Activated CD8-positive, alpha-beta memory T cell treated with anti-CD3 and anti-CD28 coated beads for 36 hours (primary cell): ENCODE measurements around the gene ALDH16A1. TPM values are rescaled to one million over a fixed set of nuclear protein-coding genes. Genes with fewer than 3 reads are reported as not detected.
"Not testable (repeated sequence)": the region's sequence is repeated elsewhere in the genome, so short reads cannot be mapped to it uniquely, and the experiment has no call there.

ENCODE experiments used
- CTCF ChIA-PET: fragments of 350-600 bp; sonication (Branson Sonifier 250); formaldehyde crosslinking; loops from one replicate; lab custom pipeline; 2021; ENCODE audit warnings: antibody characterized with exemption; lab: Charles Lee
- POLR2A ChIA-PET: fragments of 350-600 bp; sonication (Branson Sonifier 250); formaldehyde crosslinking; loops from one replicate; lab custom pipeline; 2021; ENCODE audit warnings: antibody characterized with exemption; lab: Charles Lee
- total RNA-seq, 2 experiments: library from RNA; stranded (reverse); gene quantifications; one replicate each; pipeline ENCODE4 v1.2.3, GENCODE V29; 2021

ALDH16A1 gene
- total RNA-seq, 2 experiments from 2014 or later: 38.4 to 38.5 TPM

- POLR2A ChIA-PET: interaction anchor here (0.6 kb wide), 1 partner anchor 108 kb away, joined by 3 read pairs; no protein-coding TSS in a partner anchor
- CTCF ChIA-PET: interaction anchor here (0.9 kb wide), 1 partner anchor 56 kb away, joined by 4 read pairs; no protein-coding TSS in a partner anchor
Observed at GRCh38 chr19:49447485-49448431, 5.3 kb upstream of the ALDH16A1 start.

GRCh38 chr19:49448432-49448786, 4.6 kb upstream of the ALDH16A1 start:
- ChIA-PET CTCF (interaction anchor here (0.7 to 2.1 kb wide), 2 partner anchors 22 to 76 kb away, joined by 3 to 7 read pairs; no protein-coding TSS in a partner anchor), POLR2A (interaction anchor here (0.6 kb wide), 1 partner anchor 108 kb away, joined by 3 read pairs; no protein-coding TSS in a partner anchor)

- POLR2A ChIA-PET: interaction anchor here (1.3 to 1.6 kb wide), 2 partner anchors 22 to 37 kb away, joined by 3 to 5 read pairs; partner anchors contain the start of gene RPL13A
- CTCF ChIA-PET: interaction anchor here (1.7 to 5.0 kb wide), 3 partner anchors 20 to 26 kb away, joined by 4 to 21 read pairs (median 7); partner anchors contain the start of gene FLT3LG
Observed at GRCh38 chr19:49450405-49450804, 2.6 kb upstream of the ALDH16A1 start.

- POLR2A ChIA-PET: interaction anchor here (0.5 to 1.6 kb wide), 9 partner anchors 9 to 1423 kb away, joined by 3 to 5 read pairs (median 3); partner anchors contain the start of gene RPL13A
- CTCF ChIA-PET: interaction anchor here (0.6 to 5.0 kb wide), 7 partner anchors 18 to 95 kb away, joined by 3 to 21 read pairs (median 4); partner anchors contain the start of gene FLT3LG
Observed at GRCh38 chr19:49451430-49452181, 1.4 kb upstream of the ALDH16A1 start, which contains the start of gene PIH1D1. Gene PIH1D1 (minus strand): TSS chr19:49451814. CDS start chr19:49451574, 240 bp downstream.

- ChIA-PET POLR2A (interaction anchor here (0.6 to 1.8 kb wide), 5 partner anchors 13 to 42 kb away, joined by 3 to 5 read pairs (median 4); partner anchors contain the start of gene FLT3LG), CTCF (interaction anchor here (1.6 to 5.0 kb wide), 6 partner anchors 9 to 22 kb away, joined by 5 to 21 read pairs (median 8); partner anchors contain the start of gene FLT3LG)
Observed at GRCh38 chr19:49453757-49454240, 774 bp downstream of the ALDH16A1 start.

- ChIA-PET CTCF (interaction anchor here (1.0 to 2.0 kb wide), 2 partner anchors 10 to 17 kb away, joined by 3 to 7 read pairs; no protein-coding TSS in a partner anchor), POLR2A (interaction anchor here (0.6 to 1.2 kb wide), 3 partner anchors 11 to 134 kb away, joined by 4 to 6 read pairs (median 4); partner anchors contain the start of gene RCN3)
Observed at GRCh38 chr19:49455773-49456172, 2.7 kb downstream of the ALDH16A1 start.

- ChIA-PET CTCF (no interaction called here), POLR2A (interaction anchor here (0.6 kb wide), 1 partner anchor 12 kb away, joined by 6 read pairs; no protein-coding TSS in a partner anchor)
Observed at GRCh38 chr19:49456326-49456725, 3.3 kb downstream of the ALDH16A1 start.

GRCh38 chr19:49458567-49458903, 5.5 kb downstream of the ALDH16A1 start:
- ChIA-PET POLR2A (interaction anchor here (0.5 to 0.7 kb wide), 2 partner anchors 13 to 17 kb away, joined by 3 to 6 read pairs; no protein-coding TSS in a partner anchor), CTCF (interaction anchor here (0.8 to 2.4 kb wide), 3 partner anchors 14 to 18 kb away, joined by 3 to 8 read pairs (median 7); partner anchors contain the start of gene FLT3LG)

- POLR2A ChIA-PET: interaction anchor here (0.5 kb wide), 1 partner anchor 16 kb away, joined by 4 read pairs; no protein-coding TSS in a partner anchor
- CTCF ChIA-PET: interaction anchor here (1.5 to 2.4 kb wide), 2 partner anchors 11 to 17 kb away, joined by 6 to 8 read pairs; no protein-coding TSS in a partner anchor
Observed at GRCh38 chr19:49459388-49459787, 6.4 kb downstream of the ALDH16A1 start.

- POLR2A ChIA-PET: not testable (repeated sequence)
- CTCF ChIA-PET: interaction anchor here (0.6 to 1.4 kb wide), 2 partner anchors 15 to 374 kb away, joined by 4 to 7 read pairs; no protein-coding TSS in a partner anchor
Observed at GRCh38 chr19:49461130-49461529, 8.1 kb downstream of the ALDH16A1 start.

- ChIA-PET POLR2A (no interaction called here), CTCF (interaction anchor here (0.6 to 1.4 kb wide), 2 partner anchors 15 to 375 kb away, joined by 4 to 7 read pairs; no protein-coding TSS in a partner anchor)
Observed at GRCh38 chr19:49461656-49462055, 8.6 kb downstream of the ALDH16A1 start.

- CTCF ChIA-PET: no interaction called here
- POLR2A ChIA-PET: no interaction called here
Observed at GRCh38 chr19:49462492-49462891, 9.5 kb downstream of the ALDH16A1 start.

- ChIA-PET CTCF (interaction anchor here (2.4 kb wide), 1 partner anchor 9 kb away, joined by 7 read pairs; no protein-coding TSS in a partner anchor), POLR2A (no interaction called here)
Observed at GRCh38 chr19:49463960-49464740, 11.1 kb downstream of the ALDH16A1 start.

- ChIA-PET CTCF (interaction anchor here (2.4 kb wide), 1 partner anchor 11 kb away, joined by 7 read pairs; no protein-coding TSS in a partner anchor), POLR2A (no interaction called here)
Observed at GRCh38 chr19:49465371-49465770, 12.3 kb downstream of the ALDH16A1 start.

GRCh38 chr19:49468199-49468598, 15.2 kb downstream of the ALDH16A1 start:
- POLR2A ChIA-PET: interaction anchor here (0.7 kb wide), 1 partner anchor 41 kb away, joined by 3 read pairs; no protein-coding TSS in a partner anchor
- CTCF ChIA-PET: interaction anchor here (0.9 to 5.6 kb wide), 4 partner anchors 15 to 119 kb away, joined by 3 to 36 read pairs (median 12); partner anchors contain the start of genes ALDH16A1 and PIH1D1

GRCh38 chr19:49468746-49469447, 15.9 kb downstream of the ALDH16A1 start:
- ChIA-PET POLR2A (interaction anchor here (1.1 to 1.4 kb wide), 2 partner anchors 16 to 18 kb away, joined by 3 to 4 read pairs; partner anchors contain the start of gene ALDH16A1), CTCF (interaction anchor here (0.9 to 5.6 kb wide), 7 partner anchors 15 to 120 kb away, joined by 3 to 36 read pairs (median 7); partner anchors contain the start of genes ALDH16A1 and PIH1D1)
